Cortex of kidney (tissue), 1 donor: ENCODE data around the gene NAV2.

Source experiments
- DNase-seq: peaks from one replicate; lab custom pipeline; 2025; lab: John Stamatoyannopoulos, UW

Gene NAV2

DNA sequence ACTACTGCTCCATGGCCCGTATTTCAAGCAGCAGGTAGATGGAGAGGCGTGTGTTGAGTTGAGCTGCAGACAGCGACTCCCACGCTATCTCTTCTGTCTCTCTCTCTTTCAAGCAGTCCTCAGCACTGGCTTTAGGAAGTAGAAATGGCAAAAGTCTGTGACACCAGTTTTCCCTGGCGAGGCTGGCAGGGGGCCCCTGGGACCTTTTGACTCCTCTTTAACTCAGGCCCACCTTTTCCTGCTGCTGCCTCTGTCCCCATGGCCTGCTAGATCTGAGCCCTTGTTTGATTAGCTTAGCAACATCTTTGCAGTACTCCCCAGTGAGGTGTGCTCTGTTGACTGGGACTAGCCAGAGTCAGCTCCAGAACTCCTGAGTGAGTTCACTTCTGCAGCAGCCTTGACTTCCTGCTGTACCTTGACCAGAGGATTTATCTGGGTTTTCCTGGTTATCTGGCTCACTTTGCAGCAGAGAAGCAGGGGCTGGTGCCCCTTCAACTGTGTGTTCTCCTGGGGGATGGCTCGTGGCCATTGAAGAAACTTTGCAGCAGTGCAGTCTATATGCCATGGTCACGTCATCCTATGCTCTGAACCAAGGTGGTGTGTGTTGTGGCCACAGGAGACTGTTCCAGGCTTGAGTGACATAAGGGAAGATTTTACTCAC is 263.8 kb downstream of the NAV2 start:
- no peak for DNase-seq

GRCh38 chr11:19977941-19978340 is 265.3 kb downstream of the NAV2 start:
- no peak for DNase-seq

DNA sequence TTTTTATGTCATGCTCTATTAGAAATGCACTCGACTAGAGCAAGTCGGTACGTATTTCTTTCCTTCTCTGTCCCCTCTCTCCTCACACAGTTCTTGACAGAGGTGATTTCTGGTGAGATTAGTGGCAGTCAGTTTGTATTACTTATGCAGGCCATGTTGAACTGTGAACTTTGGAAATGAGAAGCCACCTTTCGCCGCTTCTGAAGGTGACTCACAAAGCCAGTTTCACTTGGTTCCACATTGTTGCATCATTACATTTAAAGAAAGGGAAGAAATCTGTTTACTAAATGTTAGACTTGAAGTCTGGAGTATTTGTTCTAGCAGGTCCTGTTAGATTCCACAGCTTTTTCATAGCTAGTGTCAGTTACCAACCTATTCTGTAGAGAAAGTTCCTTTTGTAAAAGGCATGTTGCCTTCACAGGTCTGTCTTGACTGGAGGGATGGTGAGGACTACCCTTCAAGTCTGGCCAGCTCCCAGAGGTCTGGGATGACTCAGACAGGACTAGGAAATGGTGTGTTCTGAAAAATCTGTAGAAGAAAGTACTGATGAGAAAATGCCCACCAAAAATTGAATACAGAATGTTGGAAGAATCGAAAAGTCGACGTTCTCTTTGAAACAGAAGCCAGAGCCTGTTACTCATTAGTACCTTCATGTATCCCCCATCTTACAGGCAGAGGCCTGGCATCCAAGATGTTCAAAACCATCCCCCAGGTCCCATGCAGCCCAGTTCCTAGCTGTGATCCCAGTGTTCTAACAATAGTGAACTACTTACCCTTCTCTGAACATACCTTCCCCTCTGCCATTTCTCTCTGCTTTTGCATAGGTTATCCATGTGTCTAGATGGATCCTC is 266.3 kb downstream of the NAV2 start:
- no peak for DNase-seq

DNA sequence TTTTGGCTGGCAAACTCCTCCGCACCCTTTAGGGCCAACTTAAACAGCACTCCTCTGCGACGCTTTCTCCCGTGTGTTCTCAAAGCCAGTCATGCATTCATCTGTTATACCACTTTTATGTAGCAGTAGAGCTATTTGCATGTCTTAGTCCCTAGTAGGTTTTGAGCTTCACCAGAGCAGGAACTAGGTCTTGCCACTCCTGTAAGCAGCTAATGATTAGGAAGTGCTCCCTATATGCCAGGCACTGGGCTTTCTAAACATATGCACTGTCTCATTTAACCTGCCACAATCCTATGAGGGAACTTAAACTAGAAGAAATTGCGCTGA is 266.8 kb downstream of the NAV2 start:
- no peak for DNase-seq

DNA sequence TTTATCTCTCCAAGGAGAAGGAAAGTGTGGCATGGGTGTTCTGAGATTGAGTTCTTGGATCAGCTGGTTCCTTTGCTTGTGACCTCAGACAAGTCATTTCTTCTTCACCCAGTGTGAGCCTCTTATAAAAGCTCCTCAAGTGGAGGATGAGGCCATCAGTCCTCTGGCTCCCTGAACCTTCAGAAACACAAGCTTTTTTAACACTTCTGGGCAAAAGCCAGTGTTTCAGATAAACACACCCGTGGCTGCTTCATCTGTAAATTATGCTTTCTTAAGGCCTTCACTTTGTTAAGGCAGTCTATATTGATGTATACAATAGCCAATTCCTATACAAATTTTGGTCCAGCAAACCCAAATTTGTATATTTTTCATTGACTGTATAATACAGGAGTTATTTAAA is 267.8 kb downstream of the NAV2 start:
- DNase-seq: no peak

DNA sequence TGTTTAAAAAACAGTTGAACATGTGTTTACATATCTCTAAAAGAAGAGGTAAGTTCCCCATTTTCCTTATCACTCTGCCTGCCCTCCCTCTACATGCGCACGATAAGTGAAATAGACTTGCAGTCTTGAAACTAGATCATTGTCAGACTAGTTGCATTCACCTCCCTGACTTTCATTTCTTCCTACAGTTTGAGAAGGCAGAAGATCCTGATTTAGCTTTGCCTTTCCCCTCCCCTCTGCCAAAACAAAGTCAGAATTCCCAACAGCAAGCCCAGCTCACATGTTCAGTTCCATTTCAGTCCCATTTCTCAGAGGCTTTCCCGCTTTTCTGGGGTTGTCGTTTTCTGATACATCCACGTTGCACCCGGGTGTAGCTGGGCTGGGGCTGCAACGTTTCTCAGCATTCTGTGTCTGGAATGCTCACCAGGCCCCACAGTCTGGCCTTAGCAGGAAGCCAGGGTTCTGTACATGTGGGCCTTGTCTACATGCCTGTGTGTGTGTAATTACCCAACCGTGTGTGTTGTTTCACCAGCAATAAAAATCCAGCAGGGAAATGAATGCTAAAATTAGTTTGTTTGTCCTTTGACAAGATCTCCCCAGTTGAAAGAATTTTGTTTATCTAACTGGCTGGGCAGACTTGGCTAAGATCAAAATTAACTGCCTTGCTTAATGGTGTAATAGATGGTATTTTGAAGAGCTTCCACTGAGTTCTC is 268.5 kb downstream of the NAV2 start:
- DNase-seq: no peak

DNA sequence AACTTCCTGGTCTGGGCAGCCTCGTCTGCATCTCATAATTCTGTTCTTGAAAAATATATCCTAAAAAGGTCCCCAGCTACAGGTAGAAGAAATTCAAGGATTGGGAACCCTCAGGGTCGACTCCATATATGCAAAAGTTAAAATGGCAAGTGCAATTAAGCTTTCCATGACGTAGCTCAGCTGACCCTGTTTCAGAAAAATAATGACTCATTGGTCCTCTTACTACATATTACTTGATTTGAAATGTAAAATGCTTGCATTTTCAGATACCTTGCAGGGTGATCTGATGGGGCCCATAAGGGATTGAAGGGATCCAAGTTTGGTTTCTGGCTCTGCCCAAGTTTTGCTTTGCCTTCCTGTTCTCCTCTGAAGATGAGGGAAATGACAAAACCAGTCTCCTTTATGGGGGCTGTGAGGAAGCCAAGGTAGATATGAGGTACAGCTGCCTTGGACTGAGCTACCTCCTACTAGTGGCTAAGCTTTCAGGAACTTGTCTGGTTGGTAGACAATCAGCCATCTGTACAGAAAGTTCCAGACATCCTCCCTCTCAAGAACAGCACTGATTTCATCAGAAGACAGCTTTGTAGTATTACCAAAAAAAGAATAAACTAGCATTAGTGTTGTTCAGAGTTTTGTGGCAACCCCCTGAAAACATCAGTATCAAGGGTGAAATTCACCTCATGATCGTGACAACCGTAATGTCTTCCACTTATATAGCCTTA is 270.3 kb downstream of the NAV2 start:
- no peak for DNase-seq

GRCh38 chr11:19984048-19984742 is 271.6 kb downstream of the NAV2 start:
- DNase-seq: no peak

GRCh38 chr11:19985111-19985510 is 272.5 kb downstream of the NAV2 start:
- no peak for DNase-seq

DNA sequence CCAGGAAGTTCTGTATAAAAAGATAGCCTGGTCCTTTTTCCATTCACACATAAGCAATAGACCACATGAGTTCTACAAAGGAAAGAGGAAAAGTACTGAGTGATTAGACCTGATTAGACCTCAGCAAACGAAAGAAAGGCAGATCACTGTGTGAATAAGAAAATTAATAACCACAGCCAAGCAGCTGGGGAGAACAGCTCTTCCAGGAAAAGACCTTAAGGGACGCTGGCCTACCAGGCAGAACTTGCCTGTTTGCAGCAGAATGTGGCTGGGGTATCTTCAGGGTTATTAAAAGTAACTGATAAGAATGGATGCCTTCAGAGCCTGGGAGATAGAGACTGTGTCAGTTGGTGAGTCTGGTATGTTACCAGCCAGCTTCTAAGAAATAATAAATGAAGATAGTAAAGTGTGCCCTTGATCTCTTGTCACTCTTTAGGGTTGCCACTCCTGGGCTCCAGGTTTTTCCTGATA is 274.7 kb downstream of the NAV2 start:
- DNase-seq: no peak

GRCh38 chr11:19988598-19988997 is 276.0 kb downstream of the NAV2 start:
- DNase-seq: no peak

GRCh38 chr11:19989191-19989590 is 276.6 kb downstream of the NAV2 start:
- DNase-seq: no peak

DNA sequence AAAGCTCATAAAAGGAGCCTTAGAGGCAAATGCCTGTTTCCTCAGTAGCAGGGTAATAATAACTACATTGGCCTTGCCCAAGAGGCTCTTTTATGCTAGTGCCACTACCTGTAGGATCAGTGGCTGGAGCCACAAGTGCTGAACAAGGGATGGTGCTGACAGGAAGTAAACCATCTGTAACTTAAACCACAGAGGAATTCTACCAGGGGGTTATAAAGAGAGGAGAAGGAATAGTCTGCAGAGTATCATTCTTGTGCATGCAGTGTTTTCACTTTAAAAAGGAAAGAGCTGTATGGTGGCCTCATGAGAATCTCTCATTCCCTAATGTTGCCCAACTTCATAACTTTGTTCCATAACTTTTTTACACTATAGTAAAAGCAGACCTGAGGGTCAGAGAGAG is 279.5 kb downstream of the NAV2 start:
- DNase-seq: no peak

- DNase-seq: no peak
Observed at GRCh38 chr11:19992998-19993397, 280.4 kb downstream of the NAV2 start.

DNA sequence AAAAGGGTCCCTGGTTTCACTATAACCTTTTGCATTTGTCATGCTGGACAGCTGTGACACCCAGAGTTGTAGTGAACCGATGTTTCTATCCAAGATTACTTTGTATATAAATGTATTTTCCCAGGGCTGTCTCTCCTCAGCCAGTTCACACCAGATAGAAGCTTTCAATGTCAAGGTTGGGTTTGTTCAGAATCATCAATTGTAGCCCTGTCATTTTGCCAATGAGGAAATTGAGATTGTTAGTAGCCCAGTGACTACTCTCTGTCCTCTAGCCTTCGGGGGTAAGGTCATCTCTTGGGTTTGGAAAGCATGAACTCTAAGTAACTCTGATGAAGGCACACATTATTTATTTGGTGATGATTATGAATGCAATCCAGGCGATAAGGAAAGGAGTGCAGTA is 282.0 kb downstream of the NAV2 start:
- no peak for DNase-seq

GRCh38 chr11:19995145-19995544 is 282.5 kb downstream of the NAV2 start:
- no peak for DNase-seq

GRCh38 chr11:19996571-19996970 is 283.9 kb downstream of the NAV2 start:
- no peak for DNase-seq

DNA sequence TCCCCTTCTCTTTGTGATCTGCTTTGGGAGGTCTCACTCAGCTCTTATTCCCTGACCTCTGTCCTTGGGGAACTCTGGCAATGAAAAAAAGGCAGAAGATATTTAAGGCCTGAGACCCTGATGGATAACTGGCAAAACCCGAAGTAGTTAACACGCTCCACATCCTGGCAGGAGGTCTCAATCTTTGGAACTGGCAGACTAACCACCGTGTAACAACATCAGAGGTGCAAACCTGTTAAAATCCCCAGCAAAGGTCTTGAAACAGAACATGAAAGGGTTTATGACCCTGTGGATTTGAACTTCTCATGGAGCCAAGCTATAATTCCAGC is 287.3 kb downstream of the NAV2 start:
- DNase-seq: no peak

DNA sequence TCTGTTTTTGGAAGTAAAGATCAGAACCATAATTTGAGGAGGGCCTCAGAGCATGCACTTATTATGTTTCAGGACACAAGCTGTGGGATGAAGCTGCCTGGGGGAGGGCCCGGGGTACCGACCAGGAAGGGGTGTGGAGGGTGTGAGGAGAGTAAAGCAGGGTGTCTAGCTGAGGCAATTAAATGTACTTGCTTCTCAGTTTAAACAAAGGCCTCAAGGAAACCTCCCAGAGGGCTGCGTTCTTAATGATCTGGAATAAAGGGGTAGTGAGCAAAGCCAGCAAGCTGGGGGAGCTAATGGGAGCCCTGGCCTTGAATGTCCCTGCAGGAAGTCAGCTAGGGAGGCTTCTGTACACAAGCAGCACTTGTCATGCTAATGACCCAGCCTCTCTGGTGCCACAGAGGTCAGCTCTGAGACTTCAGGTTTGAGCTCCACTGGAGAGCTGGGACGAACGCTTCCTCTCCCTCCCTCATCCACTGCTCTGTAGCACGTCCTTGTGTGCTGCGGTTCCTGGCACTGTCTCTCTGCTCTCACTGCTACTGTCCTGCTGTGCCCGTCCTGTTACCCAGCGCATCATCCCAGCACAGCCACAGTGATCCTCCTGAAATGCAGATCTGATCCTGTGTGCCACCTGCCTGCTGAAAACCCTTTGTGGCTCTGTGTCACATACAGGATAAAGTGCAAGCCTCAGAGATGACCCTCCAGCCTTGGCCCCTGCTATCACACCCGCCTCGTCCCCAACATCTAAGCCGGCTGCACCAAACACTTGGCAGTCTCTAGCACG is 287.9 kb downstream of the NAV2 start:
- DNase-seq: no peak

DNA sequence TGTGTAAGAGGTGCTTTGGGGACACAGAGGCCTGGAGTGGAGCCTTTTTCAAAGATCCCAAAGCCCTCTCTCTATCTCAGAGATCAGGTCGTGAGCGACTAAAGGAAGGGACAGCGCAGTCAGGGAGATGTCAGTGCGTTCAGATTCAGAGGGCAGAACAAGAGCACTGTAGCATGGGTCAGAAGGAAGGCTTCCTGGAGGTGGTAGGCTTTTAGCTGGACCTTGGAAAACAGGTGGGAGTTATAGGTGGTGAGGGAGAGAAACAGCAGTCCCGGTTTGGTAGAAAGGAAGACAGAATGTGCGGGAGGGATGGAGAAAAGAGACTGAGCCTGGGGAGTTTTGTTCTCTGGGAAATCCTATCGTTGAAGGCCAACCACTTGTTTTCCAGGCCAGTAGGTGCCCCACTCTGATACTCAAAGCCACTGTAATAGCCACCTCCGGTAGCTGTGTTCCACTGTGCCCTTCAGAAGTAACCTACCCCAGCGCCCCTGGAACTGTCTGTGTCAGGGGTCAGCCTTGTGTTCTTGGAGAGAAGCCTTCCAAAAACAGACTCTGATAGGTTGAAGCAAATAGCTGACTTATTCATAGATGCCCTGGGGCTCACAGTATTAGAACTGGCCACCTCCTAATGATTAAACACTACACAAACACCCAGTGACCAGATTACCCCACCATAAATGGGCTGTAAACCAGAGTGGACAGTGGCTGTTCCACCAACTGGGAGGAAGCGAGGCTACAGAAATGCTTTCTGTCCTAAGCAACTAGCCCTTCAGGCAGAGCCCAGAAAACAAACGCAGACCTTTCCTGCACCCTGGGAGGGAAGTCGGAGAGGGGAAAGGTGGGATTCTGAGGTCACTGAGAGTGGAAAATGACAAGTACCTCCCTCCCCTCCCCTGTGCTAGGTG is 289.9 kb downstream of the NAV2 start:
- DNase-seq: no peak
